Measurements from ENCODE around the gene PLEKHH1. TPM values are rescaled to one million over a fixed set of nuclear protein-coding genes. Genes with fewer than 3 reads are reported as not detected.

PLEKHH1 gene
- total RNA-seq, 1 donor = 0.45 TPM

GRCh38 chr14:67577181-67577808 lies 44.2 kb downstream of the PLEKHH1 start:
- TF ChIP-seq CTCF (IDR thresholded peaks at IDR 0.05; ENCODE audit: insufficient read depth, low read length) = no peak
- no peak overlapping the region for H3K4me3 ChIP-seq (ENCODE audit: low read depth, low read length)
- no peak for DNase-seq (ENCODE audit: low read depth)

GRCh38 chr14:67577909-67578749 lies 45.0 kb downstream of the PLEKHH1 start:
- no peak for TF ChIP-seq CTCF (IDR thresholded peaks at IDR 0.05; ENCODE audit: insufficient read depth, low read length)
- no peak for DNase-seq (ENCODE audit: low read depth)
- no peak overlapping the region for H3K4me3 ChIP-seq (ENCODE audit: low read depth, low read length)

- TF ChIP-seq CTCF (IDR thresholded peaks at IDR 0.05; ENCODE audit: insufficient read depth, low read length) = no peak
- H3K4me3 ChIP-seq (ENCODE audit: low read depth, low read length) = no peak overlapping the region
- no peak for DNase-seq (ENCODE audit: low read depth)
Measured at GRCh38 chr14:67579040-67579439, 46.0 kb downstream of the PLEKHH1 start.

- TF ChIP-seq CTCF (IDR thresholded peaks at IDR 0.05; ENCODE audit: insufficient read depth, low read length) = no peak
- DNase-seq (ENCODE audit: low read depth) = no peak
- no peak overlapping the region for H3K4me3 ChIP-seq (ENCODE audit: low read depth, low read length)
Measured at GRCh38 chr14:67579636-67580035, 46.5 kb downstream of the PLEKHH1 start.

- no peak overlapping the region for H3K4me3 ChIP-seq (ENCODE audit: low read depth, low read length)
- no peak for TF ChIP-seq CTCF (IDR thresholded peaks at IDR 0.05; ENCODE audit: insufficient read depth, low read length)
- no peak for DNase-seq (ENCODE audit: low read depth)
Measured at GRCh38 chr14:67580336-67581171, 47.5 kb downstream of the PLEKHH1 start.

- DNase-seq (ENCODE audit: low read depth) = no peak
Measured at GRCh38 chr14:67581643-67582042, 48.6 kb downstream of the PLEKHH1 start.

More at GRCh38 chr14:67581643-67582042, 48.6 kb downstream of the PLEKHH1 start:
- no peak for TF ChIP-seq CTCF (IDR thresholded peaks at IDR 0.05; ENCODE audit: insufficient read depth, low read length)
- H3K4me3 ChIP-seq (ENCODE audit: low read depth, low read length) = no peak overlapping the region
